Stimulated activated CD8-positive, alpha-beta memory T cell treated with anti-CD3 and anti-CD28 coated beads, Interleukin-4, amount 100 ng/mL, for 4 hours (primary cell): Measurements from ENCODE around the gene ISX.
"Not testable (repeated sequence)": the region's sequence is repeated elsewhere in the genome, so short reads cannot be mapped to it uniquely, and the experiment has no call there.

Source experiments
- DNase-seq, 2 donors: peaks; one replicate each; pipeline ENCODE4 v3.0.0-alpha.2; 2020; ENCODE audit warnings: low read depth in 2 of 2, low spot score in 1 of 2

ISX gene

DNA sequence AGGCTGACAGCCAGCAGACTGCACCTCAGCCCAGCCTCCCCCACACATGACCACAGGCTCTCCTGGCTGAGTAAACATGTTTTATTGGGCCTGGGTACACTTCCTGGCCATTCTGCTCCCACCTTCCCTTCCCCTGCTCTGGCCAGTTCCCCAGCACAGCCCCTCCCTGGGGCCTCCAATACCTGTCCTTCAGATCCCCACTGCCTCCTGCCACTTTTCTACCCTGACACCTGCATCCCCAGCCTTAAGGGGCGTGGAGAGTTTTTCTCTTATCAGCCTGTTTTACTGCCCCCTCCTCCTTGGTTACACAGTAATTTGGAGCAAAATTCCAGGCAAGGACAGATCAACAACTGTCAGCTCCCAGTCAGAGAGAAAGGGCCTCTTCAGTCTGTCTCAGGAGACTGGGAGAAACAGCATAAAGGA lies at the start of gene ISX:
Gene ISX (plus strand): TSS at position 363 of the 423 bp plus-strand sequence. CDS start 930 bp downstream, outside the sequence.
- DNase-seq = no peak

DNA sequence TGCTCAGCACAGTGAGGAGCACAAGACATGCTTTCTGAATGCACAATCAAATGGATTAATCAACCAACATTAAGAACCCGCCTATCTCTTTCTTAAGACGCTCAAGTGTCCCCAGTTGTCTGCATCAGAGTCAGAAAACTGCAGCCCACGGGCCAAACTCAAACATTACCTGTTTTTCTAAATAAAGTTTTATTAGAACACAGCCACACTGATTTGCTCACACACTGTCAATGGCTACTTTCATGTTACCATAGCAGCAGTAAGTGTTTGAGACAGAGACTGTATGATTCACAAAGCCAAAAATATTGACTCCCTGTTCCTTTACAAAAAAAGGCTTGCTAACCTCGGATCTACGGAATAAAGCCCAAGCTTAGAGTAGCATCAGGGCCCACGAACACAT lies 49.0 kb upstream of the ISX start:
- no peak for DNase-seq

DNA sequence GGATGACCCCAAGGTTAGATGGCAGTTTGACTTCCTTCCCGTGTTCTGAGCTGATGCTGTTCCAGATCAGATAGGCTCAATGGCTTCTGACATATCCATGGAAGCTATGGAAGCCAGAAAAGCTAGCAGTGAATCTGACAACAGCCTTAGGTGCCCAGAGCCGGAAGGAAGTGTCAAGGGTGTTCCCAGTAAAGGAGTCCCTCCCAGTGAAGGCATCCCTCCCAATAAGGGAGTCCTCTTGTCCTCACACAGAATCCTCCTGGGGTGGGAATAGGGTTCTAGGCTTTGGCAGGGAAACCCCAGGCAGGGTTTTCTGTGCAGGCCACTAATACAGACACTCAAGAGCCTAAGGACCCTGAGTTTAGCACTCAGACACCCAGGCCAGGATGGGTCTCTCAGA lies 47.0 kb upstream of the ISX start:
- DNase-seq = no peak

DNA sequence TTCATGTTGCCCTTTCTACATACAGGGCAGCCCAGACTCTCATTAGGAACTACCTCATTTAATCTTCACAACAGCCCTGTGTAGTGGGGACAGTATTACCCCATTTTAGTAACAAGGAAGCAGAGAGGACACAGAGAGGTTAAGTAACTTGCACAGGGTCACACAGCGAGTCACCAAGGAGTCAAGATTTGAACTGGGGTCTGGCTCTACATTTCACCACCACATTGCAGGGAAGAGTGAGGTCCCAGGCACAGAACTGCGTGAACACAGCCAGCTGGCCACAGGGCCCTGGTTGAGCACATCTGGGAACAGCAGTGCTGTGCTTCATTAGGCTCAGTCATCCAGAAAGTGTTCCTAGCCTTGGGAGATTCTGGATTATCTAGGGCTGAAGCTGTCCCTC lies 45.4 kb upstream of the ISX start:
- DNase-seq = no peak

DNA sequence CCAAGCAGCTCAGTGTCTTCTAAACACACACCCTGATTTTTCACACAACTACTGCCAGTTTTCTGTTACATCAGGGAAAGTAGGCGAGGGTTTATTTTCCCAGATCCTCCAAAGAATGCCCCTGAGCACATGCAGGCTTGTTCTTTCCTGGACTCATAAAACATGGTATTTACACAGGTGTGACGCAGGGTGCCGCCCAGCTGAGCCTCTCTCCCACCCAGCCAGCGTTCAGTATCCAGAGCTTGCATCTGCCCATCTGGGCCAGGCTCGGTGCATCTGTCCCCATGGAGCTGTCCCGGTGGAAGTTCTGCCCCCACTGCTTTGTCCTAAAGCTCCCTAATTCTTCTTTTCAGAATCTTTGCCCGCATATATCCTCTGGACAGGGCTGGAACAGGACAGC lies 44.8 kb upstream of the ISX start:
- no peak for DNase-seq

DNA sequence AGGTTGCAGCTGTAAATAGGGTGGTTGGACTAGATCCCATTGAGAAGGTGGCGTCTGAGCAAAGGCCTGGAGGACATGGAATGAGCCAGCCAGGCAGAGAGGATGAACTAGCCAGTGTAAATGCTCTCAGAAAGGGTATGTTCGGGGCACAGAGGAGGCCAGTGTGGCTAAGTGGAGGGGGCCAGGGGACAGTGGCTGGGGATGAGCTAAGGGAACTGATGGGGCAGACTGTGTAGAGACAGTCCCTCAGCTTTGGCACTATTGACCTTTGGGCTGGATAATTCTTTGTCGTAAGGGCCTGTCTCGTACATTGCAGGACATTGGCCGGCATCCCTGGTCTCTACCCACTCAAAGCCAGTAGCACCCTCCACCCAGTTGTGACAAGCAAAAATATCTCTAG lies 43.7 kb upstream of the ISX start:
- DNase-seq = no peak

DNA sequence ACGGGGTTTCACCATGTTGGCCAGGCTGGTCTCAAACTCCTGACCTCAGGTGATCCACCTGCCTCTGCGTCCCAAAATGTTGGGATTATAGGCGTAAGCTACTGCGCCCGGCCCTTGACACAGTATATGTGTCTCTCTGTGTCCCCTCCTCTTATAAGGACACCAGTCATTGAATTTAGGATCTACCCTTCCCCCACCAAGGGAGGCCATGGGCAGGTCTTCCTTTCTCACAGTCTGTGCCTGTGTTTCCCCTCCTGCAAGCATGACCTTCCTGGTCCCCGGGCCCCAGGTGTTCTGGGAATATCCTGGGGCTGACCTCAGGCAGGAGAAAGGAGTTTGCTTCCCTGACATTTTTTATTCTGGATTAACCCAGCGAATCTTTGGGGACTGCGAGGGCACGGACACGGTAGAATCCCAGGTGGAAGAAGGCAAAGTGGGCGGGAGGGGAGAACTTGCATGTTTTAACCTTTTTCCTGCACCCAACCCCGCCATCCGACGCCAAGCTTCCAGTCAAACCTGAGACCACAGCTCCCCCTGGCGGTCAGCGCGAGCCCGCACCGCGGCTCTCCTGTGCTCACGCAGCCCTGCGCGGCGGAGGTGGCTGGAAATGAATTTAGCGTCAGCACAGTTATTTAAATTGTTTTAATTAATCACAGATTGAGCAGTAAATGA lies 42.1 kb upstream of the ISX start:
- peak in 1 of 2 donors; percentile 31 for DNase-seq

DNA sequence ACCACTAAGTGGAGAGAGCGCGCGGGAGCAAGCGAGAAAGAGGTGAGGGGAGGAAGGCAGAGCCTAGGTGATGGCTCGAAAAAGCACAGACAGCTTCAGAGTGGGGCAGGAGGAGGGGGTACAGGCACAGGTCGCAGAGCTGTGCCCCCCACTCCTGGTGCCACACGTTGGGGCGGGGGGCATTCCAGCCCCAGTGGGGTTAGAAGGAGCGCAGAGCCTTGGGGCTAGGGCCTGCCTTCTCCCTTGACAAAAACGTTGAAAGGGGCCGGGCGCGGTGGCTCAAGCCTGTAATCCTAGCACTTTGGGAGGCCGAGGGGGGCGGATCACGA lies 41.6 kb upstream of the ISX start:
- DNase-seq = no peak

DNA sequence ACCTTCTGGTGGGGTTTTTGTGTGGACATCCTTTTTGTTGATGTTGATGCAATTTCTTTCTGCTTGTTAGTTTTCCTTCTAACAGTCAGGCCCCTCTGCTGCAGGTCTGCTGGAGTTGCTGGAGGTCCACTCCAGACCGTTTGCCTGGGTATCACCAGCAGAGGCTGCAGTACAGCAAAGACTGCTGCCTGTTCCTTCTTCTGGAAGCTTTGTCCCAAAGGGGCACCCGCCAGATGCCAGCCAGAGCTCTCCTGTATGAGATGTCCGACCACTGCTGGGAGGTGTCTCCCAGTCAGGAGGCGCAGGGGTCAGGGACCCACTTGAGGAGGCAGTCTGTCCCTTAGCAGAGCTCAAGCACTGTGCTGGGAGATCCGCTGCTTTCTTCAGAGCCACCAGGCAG lies 35.8 kb upstream of the ISX start:
- not testable (repeated sequence) for DNase-seq

DNA sequence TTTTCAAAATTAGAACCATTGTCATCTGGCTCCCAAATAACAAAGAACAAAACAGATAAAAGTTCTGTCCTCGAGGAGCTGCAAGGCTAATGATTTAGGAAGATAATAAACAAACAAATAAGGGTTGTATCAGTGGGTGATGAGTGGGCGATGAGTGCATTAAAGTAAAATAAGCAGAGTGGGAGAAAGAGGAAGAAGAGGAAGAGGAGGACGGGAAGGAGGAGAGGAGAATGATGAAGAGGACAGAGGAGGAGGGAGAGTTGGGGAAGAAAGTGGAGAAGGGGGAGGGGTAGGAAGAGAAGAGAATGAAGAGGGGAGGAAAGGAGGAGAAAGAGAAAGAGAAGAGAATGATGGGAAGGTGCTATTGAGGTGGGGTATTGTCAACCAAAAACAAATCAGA lies 33.4 kb upstream of the ISX start:
- DNase-seq = no peak

DNA sequence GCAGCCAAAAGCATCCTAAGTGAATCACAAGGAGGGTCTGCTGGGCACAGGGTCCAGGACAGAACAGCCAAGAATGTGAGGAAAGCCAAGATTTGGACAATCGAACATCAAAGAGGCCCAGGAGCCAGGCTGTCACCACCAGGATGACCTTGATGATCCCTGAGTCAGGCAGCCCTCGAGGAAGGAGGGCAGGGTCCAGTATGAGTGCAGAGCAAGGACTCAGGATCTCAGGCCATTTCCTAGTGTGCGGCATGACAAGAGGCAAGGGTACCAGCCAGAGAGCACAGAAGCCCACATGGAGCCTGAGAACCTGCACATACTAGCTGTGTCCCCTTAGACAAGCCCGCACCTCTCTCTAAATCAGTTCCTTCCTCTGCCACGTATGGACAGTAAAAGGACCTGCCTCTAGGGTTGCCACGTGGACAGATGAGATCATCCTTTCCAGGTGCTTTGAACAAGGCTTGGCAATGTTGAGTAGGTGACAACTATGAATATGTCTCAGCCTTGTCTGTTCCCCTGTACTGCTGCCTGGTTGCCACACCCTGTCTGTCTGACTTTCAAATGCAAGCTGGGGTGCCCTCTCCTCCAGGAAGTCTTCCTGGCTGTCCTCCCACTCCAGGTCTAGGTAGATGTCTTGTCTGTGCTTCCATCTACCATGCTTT lies 32.2 kb upstream of the ISX start:
- no peak for DNase-seq

DNA sequence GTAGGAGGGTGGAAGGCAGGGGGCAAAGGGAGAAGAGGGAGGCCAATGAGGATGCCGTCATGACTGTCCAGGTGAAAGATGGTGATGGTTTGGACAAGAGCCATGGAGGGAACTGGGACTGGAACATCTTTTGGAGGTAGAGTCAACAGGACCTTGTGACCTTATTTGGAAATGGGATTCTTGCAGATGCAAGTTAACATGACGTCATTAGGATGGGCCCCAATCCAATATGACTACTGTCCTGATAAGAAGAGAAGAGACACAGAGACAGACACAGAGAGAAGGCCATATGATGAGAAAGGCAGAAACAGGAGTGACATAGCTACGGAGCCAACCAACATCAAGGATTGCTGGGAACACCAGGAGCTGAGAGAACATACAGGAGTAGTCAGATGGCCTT lies 31.0 kb upstream of the ISX start:
- no peak for DNase-seq

DNA sequence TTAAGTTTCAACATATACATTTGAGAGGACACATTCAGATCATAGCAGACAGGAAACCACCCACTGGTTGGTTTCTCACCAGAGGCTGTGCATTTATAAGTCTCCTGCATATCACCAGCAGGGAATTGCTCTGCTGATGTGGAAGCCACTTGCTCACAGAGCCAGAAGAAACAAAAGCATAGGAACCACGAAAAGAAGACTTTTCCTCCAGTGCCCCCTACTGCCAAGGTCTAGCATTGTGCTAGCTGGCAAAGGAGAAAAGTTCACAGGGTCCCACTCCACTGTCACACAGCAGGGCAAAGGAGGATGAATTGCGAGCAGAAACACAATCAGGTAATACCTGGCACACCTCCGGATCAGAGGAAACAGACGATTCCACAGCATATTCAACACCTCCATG lies 28.9 kb upstream of the ISX start:
- no peak for DNase-seq

DNA sequence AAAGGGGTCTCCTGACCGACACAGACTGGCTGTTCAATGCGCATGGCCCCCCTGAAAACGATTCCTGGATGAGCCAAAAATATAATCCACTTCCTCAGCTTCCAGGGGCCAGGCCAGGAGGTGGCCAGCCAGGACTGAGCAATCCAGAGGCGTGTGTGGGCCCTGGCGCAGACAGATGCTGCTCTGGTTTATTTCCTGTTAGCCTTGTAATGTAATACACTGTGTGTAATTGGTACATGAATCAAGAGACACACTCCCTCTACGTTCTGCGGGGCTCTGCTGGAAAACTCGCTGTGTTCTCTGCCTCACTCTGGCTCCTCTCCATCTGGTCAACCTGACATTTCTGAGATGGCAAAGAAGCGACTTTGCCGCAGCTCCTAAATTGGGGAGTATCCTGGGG lies 26.3 kb upstream of the ISX start:
- no peak for DNase-seq

DNA sequence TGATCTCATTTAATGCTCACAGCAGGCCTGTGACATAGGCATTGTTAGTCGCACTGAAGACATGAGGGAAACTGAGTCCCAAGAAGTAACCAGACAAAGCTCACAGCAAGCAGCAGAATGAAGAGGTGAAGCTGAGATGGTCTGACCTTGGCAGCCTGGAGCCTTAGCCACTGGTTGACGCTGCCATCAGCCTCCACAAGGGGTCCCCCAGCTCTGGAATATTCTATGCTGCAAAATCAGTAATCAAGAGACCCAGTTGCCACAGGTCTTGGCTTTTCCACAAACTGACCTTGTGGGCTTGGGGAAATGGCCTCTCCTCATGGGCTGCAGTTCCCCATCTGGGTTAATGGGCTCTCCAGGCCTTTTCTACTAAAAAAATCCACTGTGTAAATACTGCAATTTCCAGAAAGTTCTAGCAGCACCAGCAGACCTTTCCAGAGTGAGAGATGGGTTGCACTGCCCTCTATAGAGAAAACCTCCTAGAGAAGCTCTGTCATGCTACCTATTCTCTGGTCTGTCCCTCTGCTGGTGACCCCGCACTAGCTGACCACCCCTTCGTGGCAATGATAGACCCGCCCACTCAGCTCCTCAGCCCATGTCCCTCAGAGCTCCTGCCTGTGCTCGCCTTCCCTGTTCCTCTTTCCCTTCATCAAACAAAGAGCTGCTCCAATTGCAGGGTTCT lies 22.6 kb upstream of the ISX start:
- no peak for DNase-seq

DNA sequence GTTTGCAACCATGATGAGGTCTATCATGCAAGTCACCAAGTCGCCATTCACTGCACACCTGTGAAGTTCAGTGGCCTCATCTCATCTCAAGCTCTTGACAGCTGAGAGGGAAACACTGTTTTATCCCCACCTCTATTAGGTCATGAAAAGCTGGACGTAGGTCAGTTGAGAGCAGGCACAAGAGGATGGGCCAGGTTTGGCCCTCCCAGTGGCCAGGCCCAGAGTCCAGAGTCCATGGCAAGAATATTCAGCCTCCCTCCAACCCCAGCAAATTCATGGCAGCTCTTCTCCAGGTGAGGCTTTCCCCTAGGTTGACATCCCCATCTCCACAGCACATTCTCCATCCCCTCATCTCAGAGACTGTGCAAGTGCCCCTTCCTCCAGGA lies 22.0 kb upstream of the ISX start:
- DNase-seq = no peak

DNA sequence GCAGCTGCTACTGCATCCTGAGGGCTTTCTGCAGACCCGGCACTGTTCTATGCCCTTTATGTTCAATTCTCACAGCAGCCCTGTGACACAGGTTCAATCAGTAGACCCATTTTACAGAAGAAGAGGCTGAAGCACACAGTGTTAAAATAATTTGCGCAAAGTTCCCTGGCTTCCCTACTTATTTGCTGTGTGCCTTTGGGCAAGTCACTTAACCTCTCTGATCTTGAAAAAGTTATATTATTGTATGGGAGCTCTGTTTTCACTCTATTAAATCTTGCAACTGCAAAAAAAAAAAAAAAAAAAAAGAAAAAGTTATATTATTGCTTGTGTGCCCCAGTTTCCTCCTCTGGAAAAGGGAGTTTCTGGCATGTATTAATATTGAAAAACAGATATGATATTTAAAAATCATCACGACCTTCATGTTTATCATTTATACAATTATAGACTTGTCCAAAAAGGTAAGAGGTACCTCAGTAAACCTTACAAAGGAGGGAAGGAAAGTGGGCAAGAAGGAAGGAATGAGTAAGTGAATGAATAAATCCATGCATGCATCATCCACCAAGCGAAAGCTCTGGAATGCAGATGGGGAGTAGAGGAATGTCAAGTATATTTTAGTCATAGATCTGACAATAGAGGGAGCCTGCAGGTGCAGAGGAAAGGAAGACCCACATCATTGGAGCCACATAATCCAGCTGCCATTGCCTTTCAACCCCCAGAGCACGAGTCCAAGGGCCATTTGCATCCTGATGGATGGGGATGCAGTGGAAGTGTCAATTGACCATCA lies 21.2 kb upstream of the ISX start:
- no peak for DNase-seq

DNA sequence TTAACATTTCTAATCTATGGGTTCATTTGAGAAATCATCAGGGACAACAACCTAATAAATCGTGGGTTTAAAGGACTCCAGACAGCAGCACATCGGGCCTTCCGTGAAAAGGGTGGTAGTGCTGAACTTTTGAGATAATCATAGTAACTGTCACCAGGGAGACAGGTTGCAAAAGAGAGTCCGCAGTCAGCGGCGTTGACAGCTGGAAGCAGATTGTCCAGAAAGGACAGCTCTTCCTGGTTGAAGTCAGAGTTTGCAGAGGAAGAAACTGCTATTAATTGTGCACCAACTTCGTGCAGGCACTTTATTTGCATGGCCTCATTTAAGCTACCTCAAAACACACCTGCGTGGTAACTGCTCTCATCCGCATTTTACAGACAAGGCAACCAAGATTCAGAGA lies 20.5 kb upstream of the ISX start:
- DNase-seq = no peak

DNA sequence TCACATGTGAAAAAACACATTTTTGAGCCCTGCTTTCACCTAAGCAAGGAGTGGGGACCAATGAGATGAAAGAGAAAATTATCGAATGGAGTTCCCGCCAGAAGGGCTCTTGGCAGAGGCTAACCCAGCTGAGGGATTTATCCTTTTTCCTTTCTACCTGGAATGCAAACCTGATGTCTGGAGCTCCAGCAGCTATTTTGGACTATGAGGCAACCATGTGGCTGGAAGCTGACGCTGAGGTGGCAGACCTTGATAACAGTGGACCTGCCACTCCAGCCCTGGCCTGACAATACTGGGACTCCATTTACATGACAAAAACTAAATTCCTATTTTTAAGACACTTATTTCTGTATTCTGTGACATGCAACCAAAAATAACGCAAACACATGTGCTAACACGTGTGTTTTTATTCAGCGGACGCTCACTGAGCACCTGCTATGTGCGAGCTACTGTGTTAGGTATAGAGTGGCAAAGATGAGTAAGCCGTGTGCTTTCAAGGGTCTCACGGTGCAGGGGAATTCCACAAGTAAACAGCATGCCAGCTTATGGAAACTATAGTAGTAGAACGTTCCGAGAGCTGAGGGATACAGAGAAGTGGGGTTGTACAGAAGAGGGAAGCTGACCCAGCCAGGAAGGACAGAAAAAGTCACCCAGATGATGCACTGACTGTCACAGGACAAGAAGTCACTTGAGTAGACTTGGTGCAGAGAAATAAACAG lies 19.1 kb upstream of the ISX start:
- no peak for DNase-seq

DNA sequence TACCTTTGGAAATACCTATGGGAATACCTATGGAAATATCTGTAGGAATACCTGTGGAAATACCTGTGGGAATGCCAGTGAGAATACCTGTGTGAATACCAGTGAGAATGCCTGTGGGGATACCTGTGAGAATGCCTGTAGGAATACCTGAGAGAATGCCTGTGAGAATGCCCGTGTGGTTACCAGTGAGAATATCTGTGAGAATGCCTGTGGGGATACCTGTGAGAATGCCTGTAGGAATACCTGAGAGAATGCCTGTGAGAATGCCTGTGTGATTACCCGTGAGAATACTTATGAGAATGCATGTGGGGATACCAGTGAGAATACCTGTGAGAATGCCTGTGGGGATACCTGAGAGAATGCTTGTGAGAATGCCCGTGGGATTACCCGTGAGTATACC lies 15.9 kb upstream of the ISX start:
- not testable (repeated sequence) for DNase-seq

DNA sequence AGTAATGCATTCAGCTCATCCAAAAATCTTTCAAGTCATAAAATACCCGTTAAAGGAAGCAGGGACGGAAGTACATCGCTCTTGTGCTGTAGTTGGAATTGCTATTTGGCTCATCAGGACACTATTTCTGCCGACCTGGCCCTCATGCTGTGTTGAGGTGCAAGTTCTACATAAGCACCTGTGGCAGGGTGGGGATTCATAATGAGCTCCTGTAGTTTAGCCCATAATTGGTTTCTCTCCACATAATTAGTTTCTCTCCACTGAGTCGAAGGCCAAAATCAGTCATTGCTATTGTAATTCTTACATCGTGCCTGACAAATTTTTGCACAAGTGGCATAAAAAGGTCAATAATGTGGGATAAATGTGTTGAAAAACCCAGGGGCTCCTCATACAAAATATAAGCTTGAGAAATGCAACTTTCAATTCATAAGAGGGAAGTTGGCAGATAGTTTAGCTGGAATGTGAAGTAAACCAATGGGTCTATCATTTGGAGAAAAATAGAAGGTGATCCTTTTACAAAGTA lies 14.9 kb upstream of the ISX start:
- DNase-seq = no peak
